ENCODE results near the gene MRPL49.

Gene MRPL49

DNA sequence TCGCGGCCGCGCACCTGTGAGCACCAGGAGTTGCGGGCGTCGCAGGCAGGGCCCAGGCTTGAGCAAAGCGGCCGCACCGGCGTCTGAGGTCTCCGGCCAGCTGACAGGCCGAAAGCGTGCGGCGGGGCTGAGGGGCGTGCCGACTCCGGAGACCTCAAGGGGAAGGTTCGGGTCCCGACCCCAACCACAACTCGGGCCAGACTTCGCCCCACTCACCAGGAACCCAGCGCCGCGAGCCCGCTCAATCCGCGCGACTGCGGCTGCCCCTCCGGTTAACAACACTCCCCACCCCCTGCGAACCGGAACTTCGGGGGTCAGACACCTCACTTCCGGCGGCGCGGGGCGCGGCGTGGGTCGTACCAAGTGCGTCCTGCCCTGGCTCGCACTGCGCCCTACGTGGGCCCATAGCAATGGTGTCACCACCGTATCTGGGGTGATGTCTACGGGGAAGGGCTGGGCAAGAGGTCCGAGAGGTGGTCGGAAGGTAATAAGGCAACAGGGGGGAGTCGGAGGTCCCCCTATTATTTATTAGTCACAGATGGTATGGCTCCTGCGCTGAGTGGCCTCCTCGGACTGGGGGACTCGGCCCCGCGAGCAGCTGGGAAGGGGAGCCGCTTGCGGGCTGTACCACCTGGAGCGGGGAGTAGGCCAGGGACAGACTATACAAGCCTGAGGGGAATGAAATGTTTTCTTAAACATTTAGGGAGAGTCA, 12.3 kb downstream of the MRPL49 start, which contains the start of gene SYVN1:
TSS of gene SYVN1 (minus strand) at position 280 of the 712 bp plus-strand sequence. CDS start 918 bp downstream, outside the sequence.
- H3K27ac ChIP-seq (ENCODE audit: low read length): peak within 1 kb of the TSS; percentile 97
- H3K9me2 ChIP-seq (replicated peaks; ENCODE audit: insufficient read depth, low read length): no peaks in the 10 kb centered on the region
- H3K4me1 ChIP-seq (ENCODE audit: low read length): peaks cover 15% of the 10 kb centered on the region
- peak within 1 kb of the TSS; percentile 90 for H3K4me2 ChIP-seq (ENCODE audit: low read depth, low read length)
- peaks cover 36% of the 10 kb centered on the region for H3F3A ChIP-seq (ENCODE audit: insufficient read depth, low read length)
- H4K20me1 ChIP-seq (ENCODE audit: insufficient read depth, low read length): no peaks in the 10 kb centered on the region
- no peak for TF ChIP-seq EZH2phosphoT487 (IDR thresholded peaks at IDR 0.05; ENCODE audit: low read length)
- no peak for TF ChIP-seq EZH2 (optimal IDR thresholded peaks at IDR 0.05; ENCODE audit: low read depth, low read length)
- TF ChIP-seq, protein P1, sequence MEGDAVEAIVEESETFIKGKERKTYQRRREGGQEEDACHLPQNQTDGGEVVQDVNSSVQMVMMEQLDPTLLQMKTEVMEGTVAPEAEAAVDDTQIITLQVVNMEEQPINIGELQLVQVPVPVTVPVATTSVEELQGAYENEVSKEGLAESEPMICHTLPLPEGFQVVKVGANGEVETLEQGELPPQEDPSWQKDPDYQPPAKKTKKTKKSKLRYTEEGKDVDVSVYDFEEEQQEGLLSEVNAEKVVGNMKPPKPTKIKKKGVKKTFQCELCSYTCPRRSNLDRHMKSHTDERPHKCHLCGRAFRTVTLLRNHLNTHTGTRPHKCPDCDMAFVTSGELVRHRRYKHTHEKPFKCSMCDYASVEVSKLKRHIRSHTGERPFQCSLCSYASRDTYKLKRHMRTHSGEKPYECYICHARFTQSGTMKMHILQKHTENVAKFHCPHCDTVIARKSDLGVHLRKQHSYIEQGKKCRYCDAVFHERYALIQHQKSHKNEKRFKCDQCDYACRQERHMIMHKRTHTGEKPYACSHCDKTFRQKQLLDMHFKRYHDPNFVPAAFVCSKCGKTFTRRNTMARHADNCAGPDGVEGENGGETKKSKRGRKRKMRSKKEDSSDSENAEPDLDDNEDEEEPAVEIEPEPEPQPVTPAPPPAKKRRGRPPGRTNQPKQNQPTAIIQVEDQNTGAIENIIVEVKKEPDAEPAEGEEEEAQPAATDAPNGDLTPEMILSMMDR (IDR thresholded peaks at IDR 0.05; ENCODE audit: low read length): no peak
- no peaks in the 10 kb centered on the region for H3K27me3 ChIP-seq (replicated peaks; ENCODE audit: insufficient read depth, low read length)
- peaks cover 12% of the 10 kb centered on the region for H3K36me3 ChIP-seq (replicated peaks; ENCODE audit: insufficient read depth, low read length)
- no peaks in the 10 kb centered on the region for H3K9me3 ChIP-seq (replicated peaks; ENCODE audit: insufficient read depth, low read length)
- peak within 1 kb of the TSS; percentile 99 for H3K9ac ChIP-seq (ENCODE audit: low read length)
- H3K4me3 ChIP-seq (ENCODE audit: low read length): peak within 1 kb of the TSS; percentile 95
- H2AFZ ChIP-seq (ENCODE audit: low read length): peak within 1 kb of the TSS; percentile 75
- DNase-seq: peak; percentile 91
- H3K79me2 ChIP-seq (ENCODE audit: low read length): peaks cover 54% of the 10 kb centered on the region

DNA sequence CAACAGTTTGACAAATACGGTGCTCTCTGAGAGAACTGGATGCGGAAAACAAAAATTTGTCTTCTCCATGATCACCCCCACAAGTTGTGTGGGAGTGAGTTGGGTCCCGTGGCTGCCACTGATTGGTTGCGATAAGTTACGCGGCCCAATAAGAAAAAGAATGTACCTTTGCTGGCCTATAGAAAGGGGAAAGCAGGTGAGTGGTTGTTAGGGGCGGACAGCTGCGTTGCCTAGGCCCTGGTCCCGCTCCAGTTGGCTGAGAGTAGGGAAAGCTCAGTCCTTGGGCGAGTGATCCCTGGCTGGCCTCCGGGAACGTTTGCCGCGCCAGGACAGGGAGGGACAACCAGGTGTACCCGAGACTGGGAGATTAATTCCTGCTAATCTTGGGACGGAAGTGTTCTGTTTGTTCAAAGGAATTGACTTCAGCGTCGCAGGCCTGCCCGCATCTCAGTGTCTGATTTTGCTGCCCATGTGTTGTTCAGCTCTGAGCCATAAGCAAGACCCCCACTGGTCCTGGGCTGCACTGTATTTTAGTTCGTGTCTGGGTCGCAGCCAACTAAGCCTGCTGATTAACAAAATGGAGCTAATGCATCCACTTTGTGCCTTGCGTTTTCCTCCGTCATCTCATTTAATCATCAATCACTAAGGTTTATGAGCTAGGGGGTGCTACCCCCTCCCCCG, 13.0 kb downstream of the MRPL49 start:
- Histone ChIP-seq H3K27me3 (replicated peaks; ENCODE audit: insufficient read depth, low read length) (no peaks in the 10 kb centered on the region), H3K36me3 (replicated peaks; ENCODE audit: insufficient read depth, low read length) (peaks cover 12% of the 10 kb centered on the region), H3K79me2 (ENCODE audit: low read length) (peaks cover 47% of the 10 kb centered on the region), H3K27ac (ENCODE audit: low read length) (peak overlapping the region; percentile 97), H3K4me2 (ENCODE audit: low read depth, low read length) (peak overlapping the region; percentile 90), H3K4me3 (ENCODE audit: low read length) (peak overlapping the region; percentile 95), H2AFZ (ENCODE audit: low read length) (peak overlapping the region; percentile 75), H4K20me1 (ENCODE audit: insufficient read depth, low read length) (no peaks in the 10 kb centered on the region), H3K9me2 (replicated peaks; ENCODE audit: insufficient read depth, low read length) (no peaks in the 10 kb centered on the region), H3K9me3 (replicated peaks; ENCODE audit: insufficient read depth, low read length) (no peaks in the 10 kb centered on the region), H3F3A (ENCODE audit: insufficient read depth, low read length) (peaks cover 29% of the 10 kb centered on the region), H3K4me1 (ENCODE audit: low read length) (peaks cover 15% of the 10 kb centered on the region), H3K9ac (ENCODE audit: low read length) (peak overlapping the region; percentile 99)
- DNase-seq: peak; percentile 96
- TF ChIP-seq EZH2 (optimal IDR thresholded peaks at IDR 0.05; ENCODE audit: low read depth, low read length) (no peak), EZH2phosphoT487 (IDR thresholded peaks at IDR 0.05; ENCODE audit: low read length) (no peak)
- TF ChIP-seq, protein P1 (IDR thresholded peaks at IDR 0.05; ENCODE audit: low read length): no peak

DNA sequence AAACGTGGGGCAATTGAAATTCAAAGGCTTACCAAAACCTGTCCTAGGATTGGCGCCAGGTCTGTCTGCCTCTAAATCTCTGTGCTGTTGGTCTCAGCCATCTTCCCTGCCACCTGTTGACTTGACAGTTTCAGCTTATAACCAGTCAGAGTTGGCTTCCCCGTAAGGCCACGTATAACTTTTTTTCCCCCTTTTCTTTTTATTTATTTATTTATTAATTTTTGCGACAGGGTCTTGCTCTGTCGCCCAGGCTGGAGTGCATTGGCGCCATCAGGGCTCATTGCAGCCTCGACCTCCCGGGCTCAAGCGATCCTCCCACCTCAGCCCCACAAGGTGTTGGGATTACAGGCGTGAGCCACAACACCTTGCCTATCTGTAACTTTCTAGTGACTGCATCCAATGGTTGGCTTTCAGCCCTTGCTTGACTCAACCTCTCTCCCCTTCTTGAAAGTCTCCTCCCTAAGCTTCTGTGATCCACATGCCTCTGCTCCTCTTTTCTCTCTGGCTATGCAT, 13.6 kb downstream of the MRPL49 start:
- Histone ChIP-seq H3K27me3 (replicated peaks; ENCODE audit: insufficient read depth, low read length) (no peaks in the 10 kb centered on the region), H3K4me3 (ENCODE audit: low read length) (peak overlapping the region; percentile 95), H3K36me3 (replicated peaks; ENCODE audit: insufficient read depth, low read length) (peaks cover 12% of the 10 kb centered on the region), H3K4me2 (ENCODE audit: low read depth, low read length) (peak overlapping the region; percentile 90), H3K9me2 (replicated peaks; ENCODE audit: insufficient read depth, low read length) (no peaks in the 10 kb centered on the region), H2AFZ (ENCODE audit: low read length) (peak overlapping the region; percentile 73), H3K9me3 (replicated peaks; ENCODE audit: insufficient read depth, low read length) (no peaks in the 10 kb centered on the region), H3F3A (ENCODE audit: insufficient read depth, low read length) (peaks cover 29% of the 10 kb centered on the region), H3K27ac (ENCODE audit: low read length) (peak overlapping the region; percentile 97; the same call in 1 of the 2 replicates), H3K9ac (ENCODE audit: low read length) (peak overlapping the region; percentile 99), H3K4me1 (ENCODE audit: low read length) (peaks cover 15% of the 10 kb centered on the region), H4K20me1 (ENCODE audit: insufficient read depth, low read length) (no peaks in the 10 kb centered on the region), H3K79me2 (ENCODE audit: low read length) (peaks cover 41% of the 10 kb centered on the region)
- DNase-seq: peak; percentile 23
- TF ChIP-seq EZH2 (optimal IDR thresholded peaks at IDR 0.05; ENCODE audit: low read depth, low read length) (no peak), EZH2phosphoT487 (IDR thresholded peaks at IDR 0.05; ENCODE audit: low read length) (no peak)
- TF ChIP-seq, protein P1 (IDR thresholded peaks at IDR 0.05; ENCODE audit: low read length): no peak

All from MM.1S (cell line).